Measurements from ENCODE around the gene DHDDS. TPM values are rescaled to one million over a fixed set of nuclear protein-coding genes. Genes with fewer than 3 reads are reported as not detected.

Gene DHDDS
- total and polyA plus RNA-seq, 2 of the 13 experiments (the other 11 are each of a cell fraction or from before 2014, with no cell fraction given) = 18.9 to 28.3 TPM

- peaks cover 1 to 20% of the 10 kb centered on the region in 2 experiments; a peak in 2 of 5 replicates for H3K27me3 ChIP-seq (ENCODE audit: control insufficient read depth in 1 of 2, insufficient read depth in 2 of 2, low read length in 2 of 2)
- no peak overlapping the region for H3K4me3 ChIP-seq (replicated peaks in 1 of 3; ENCODE audit: insufficient read depth in 1 of 3, low read depth in 2 of 3, low read length in 3 of 3)
- 16% methylated on average over 5 of the region's 9 CpGs for WGBS (ENCODE audit: low lambda C conversion rate)
- ChIA-PET CTCF (ENCODE audit: low intra/inter-chr PET ratio, low total read pairs) (interaction anchor here (2.4 to 3.2 kb wide), 2 partner anchors 132 to 142 kb away, joined by 9 to 22 read pairs; no protein-coding TSS in a partner anchor), POLR2A (interaction anchor here (0.6 to 1.1 kb wide), 2 partner anchors 15 to 110 kb away, joined by 4 to 6 read pairs; partner anchors contain the start of gene DHDDS)
- H3K4me2 ChIP-seq (ENCODE audit: low read depth, low read length) = no peak overlapping the region
- H3K9me3 ChIP-seq (ENCODE audit: low read length) = no peaks in the 10 kb centered on the region
- no peaks in the 10 kb centered on the region for H3K79me2 ChIP-seq (ENCODE audit: insufficient read depth, low read length)
- DNase-seq (ENCODE audit: low spot score) = peak; percentile 63
- H2AFZ ChIP-seq (ENCODE audit: low read length) = no peak overlapping the region
- no peak overlapping the region for H3K9ac ChIP-seq (ENCODE audit: insufficient read depth, low read depth, low read length)
- peak; percentile 100 for ATAC-seq
- in situ Hi-C loops (cut with HindIII; ENCODE audit: extremely low pct_ligation_motif_present, low pct_unique_long_range_greater_than_20kb) = no loop called here
- no peak overlapping the region for H3K27ac ChIP-seq (ENCODE audit: extremely low read length, insufficient read depth, low read length)
- no peaks in the 10 kb centered on the region for H3K4me1 ChIP-seq (ENCODE audit: insufficient read depth, low read length)
- BruUV-seq (replicated peaks) = no TSS peak
- no peaks in the 10 kb centered on the region for H3K36me3 ChIP-seq (replicated peaks in 1 of 2; ENCODE audit: control insufficient read depth in 1 of 2, insufficient read depth in 2 of 2, low read length in 2 of 2)
- FAIRE-seq = peak; percentile 68
- no peaks in the 10 kb centered on the region for H4K20me1 ChIP-seq (ENCODE audit: insufficient read depth, low read length)
- intact Hi-C loops (cut with micrococcal nuclease; ENCODE audit: unreplicated experiment) = loop anchor here (1.0 kb wide), 1 partner anchor 132 kb away; no protein-coding TSS in a partner anchor
- TF ChIP-seq ZNF331 (CRISPR knock-in tag; IDR thresholded peaks at IDR 0.05) (no peak), ZNF704 (CRISPR knock-in tag; IDR thresholded peaks at IDR 0.05; ENCODE audit: borderline replicate concordance) (no peak), ZNF33B (CRISPR knock-in tag; IDR thresholded peaks at IDR 0.05) (no peak), ZSCAN20 (CRISPR knock-in tag; IDR thresholded peaks at IDR 0.05; ENCODE audit: borderline replicate concordance) (no peak), NFYB (CRISPR knock-in tag; IDR thresholded peaks at IDR 0.05) (no peak), ZNF430 (CRISPR knock-in tag; IDR thresholded peaks at IDR 0.05) (no peak), ZNF772 (CRISPR knock-in tag; IDR thresholded peaks at IDR 0.05) (0 out of 2 replicates have a peak, but pooled peaks have one; percentile 31), AGO2 (optimal IDR thresholded peaks at IDR 0.05; ENCODE audit: low read depth, low read length) (no peak), CREB1 (IDR thresholded peaks at IDR 0.05) (no peak), CREB1 (CRISPR knock-in tag; IDR thresholded peaks at IDR 0.05) (no peak), SAFB2 (CRISPR knock-in tag; IDR thresholded peaks at IDR 0.05; ENCODE audit: borderline replicate concordance, low read depth) (no peak), KAT7 (CRISPR knock-in tag; IDR thresholded peaks at IDR 0.05; ENCODE audit: borderline replicate concordance) (no peak), DMTF1 (CRISPR knock-in tag; IDR thresholded peaks at IDR 0.05) (no peak), ZNF589 (CRISPR knock-in tag; conservative IDR thresholded peaks at IDR 0.05) (no peak), FIP1L1 (IDR thresholded peaks at IDR 0.05; ENCODE audit: borderline replicate concordance, insufficient read depth, low read depth, low read length) (no peak), ZFP62 (CRISPR knock-in tag; IDR thresholded peaks at IDR 0.05) (no peak), CERS6 (CRISPR knock-in tag; IDR thresholded peaks at IDR 0.05) (no peak), ZBTB25 (CRISPR knock-in tag; IDR thresholded peaks at IDR 0.05) (no peak), ZFX (CRISPR knock-in tag; IDR thresholded peaks at IDR 0.05; ENCODE audit: low read depth) (no peak), XRCC5 (optimal IDR thresholded peaks at IDR 0.05; ENCODE audit: low read length) (peak; percentile 44)
These were observed 14.9 kb upstream of the DHDDS start for GRCh38 chr1:26417111-26417759.
